SK-N-SH treated with all-trans-retinoic acid at 6 μM for 48 hours (cell line): ENCODE data around the gene ARFGEF3.

Source experiments
- ATAC-seq: fragments of 200-7000 bp; cut with Tn5 transposase; 3 replicates; pipeline ENCODE4 v1.9.1; 2020; ENCODE audit warnings: mild to moderate bottlenecking, moderate library complexity
- ARNTL ChIP-seq: fragments of 450-650 bp; formaldehyde crosslinking; IDR thresholded peaks from 2 replicates; pipeline ENCODE4 v1.5.0; 2020; ENCODE audit warnings: low read depth, mild to moderate bottlenecking, moderate library complexity, borderline replicate concordance
- BACH2 ChIP-seq: fragments of 250-450 bp; sonication (Bioruptor Pico); IDR thresholded peaks from 2 replicates; pipeline ENCODE4 v1.9.0; 2021; ENCODE audit warnings: mild to moderate bottlenecking, borderline replicate concordance
- CSDC2 ChIP-seq: fragments of 250-450 bp; sonication (Bioruptor Pico); IDR thresholded peaks from 2 replicates; pipeline ENCODE4 v1.5.0; 2020; ENCODE audit warnings: mild to moderate bottlenecking, moderate library complexity
- ESRRG ChIP-seq: fragments of 250-450 bp; sonication (Bioruptor Pico); IDR thresholded peaks from 2 replicates; pipeline ENCODE4 v1.6.1; 2021; ENCODE audit warnings: mild to moderate bottlenecking
- GLIS3 ChIP-seq: fragments of 250-450 bp; sonication (Bioruptor Pico); IDR thresholded peaks from 2 replicates; pipeline ENCODE4 v1.5.0; 2020; ENCODE audit warnings: mild to moderate bottlenecking, moderate library complexity
- ISL1 ChIP-seq: fragments of 250-450 bp; sonication (Bioruptor Pico); IDR thresholded peaks from 2 replicates; pipeline ENCODE4 v2.1.2; 2022; ENCODE audit warnings: mild to moderate bottlenecking, moderate library complexity
- OSR1 ChIP-seq: fragments of 250-450 bp; sonication (Bioruptor Pico); IDR thresholded peaks from 2 replicates; pipeline ENCODE4 v1.8.0; 2022; ENCODE audit warnings: moderate library complexity, mild to moderate bottlenecking, inconsistent platforms
- PPARA ChIP-seq: fragments of 250-450 bp; sonication (Bioruptor Pico); IDR thresholded peaks from 2 replicates; pipeline ENCODE4 v1.5.0; 2020; ENCODE audit warnings: mild to moderate bottlenecking, borderline replicate concordance
- SNAI2 ChIP-seq: fragments of 250-450 bp; sonication (Bioruptor Pico); IDR thresholded peaks from 2 replicates; pipeline ENCODE4 v1.5.0; 2020; ENCODE audit warnings: mild to moderate bottlenecking, moderate library complexity
- TCF4 ChIP-seq: fragments of 250-450 bp; sonication (Bioruptor Pico); IDR thresholded peaks from 2 replicates; pipeline ENCODE4 v1.8.0; 2021; ENCODE audit warnings: mild to moderate bottlenecking, moderate library complexity, borderline replicate concordance
- TOX ChIP-seq: fragments of 250-450 bp; sonication (Bioruptor Pico); IDR thresholded peaks from 2 replicates; pipeline ENCODE4 v1.8.0; 2021; ENCODE audit warnings: mild to moderate bottlenecking, moderate library complexity, borderline replicate concordance
- ZC3H10 ChIP-seq: fragments of 250-450 bp; sonication (Bioruptor Pico); IDR thresholded peaks from 2 replicates; pipeline ENCODE4 v1.5.1; 2021; ENCODE audit warnings: mild to moderate bottlenecking, moderate library complexity
- ZFP3 ChIP-seq: fragments of 250-450 bp; sonication (Bioruptor Pico); IDR thresholded peaks from 2 replicates; pipeline ENCODE4 v1.5.0; 2020; ENCODE audit warnings: mild to moderate bottlenecking, moderate library complexity
- ZFP30 ChIP-seq: fragments of 450-650 bp; formaldehyde crosslinking; IDR thresholded peaks from 2 replicates; pipeline ENCODE4 v1.5.0; 2022; ENCODE audit warnings: mild to moderate bottlenecking, moderate library complexity
- ZNF565 ChIP-seq: fragments of 450-650 bp; formaldehyde crosslinking; conservative IDR thresholded peaks from 2 replicates; pipeline ENCODE4 v1.5.0; 2020; ENCODE audit warnings: low read depth, mild to moderate bottlenecking, moderate library complexity
- ZNF70 ChIP-seq: fragments of 450-650 bp; formaldehyde crosslinking; IDR thresholded peaks from 2 replicates; pipeline ENCODE4 v1.5.0; 2020; ENCODE audit warnings: mild to moderate bottlenecking, moderate library complexity
- TF ChIP-seq, protein P1 (sequence below): fragments of 250-450 bp; sonication (Bioruptor Pico); IDR thresholded peaks from 2 replicates; pipeline ENCODE4 v1.5.1; 2020; ENCODE audit warnings: low read depth, mild to moderate bottlenecking, moderate library complexity
- TF ChIP-seq, protein P2 (sequence below): fragments of 250-450 bp; sonication (Bioruptor Pico); IDR thresholded peaks from 2 replicates; pipeline ENCODE4 v1.5.1; 2021; ENCODE audit warnings: mild to moderate bottlenecking, moderate library complexity
- TF ChIP-seq, protein P3 (sequence below): fragments of 250-450 bp; sonication (Bioruptor Pico); IDR thresholded peaks from 2 replicates; pipeline ENCODE4 v1.8.0; 2020; ENCODE audit warnings: mild to moderate bottlenecking, moderate library complexity, borderline replicate concordance
- TF ChIP-seq, protein P4 (sequence below): fragments of 250-450 bp; sonication (Bioruptor Pico); IDR thresholded peaks from 2 replicates; pipeline ENCODE4 v1.8.0; 2021; ENCODE audit warnings: low read depth, mild to moderate bottlenecking, moderate library complexity, borderline replicate concordance
- TF ChIP-seq, protein P5 (sequence below): fragments of 250-450 bp; sonication (Bioruptor Pico); IDR thresholded peaks from 2 replicates; pipeline ENCODE4 v1.5.0; 2020; ENCODE audit warnings: mild to moderate bottlenecking, moderate library complexity

ARFGEF3 gene

DNA sequence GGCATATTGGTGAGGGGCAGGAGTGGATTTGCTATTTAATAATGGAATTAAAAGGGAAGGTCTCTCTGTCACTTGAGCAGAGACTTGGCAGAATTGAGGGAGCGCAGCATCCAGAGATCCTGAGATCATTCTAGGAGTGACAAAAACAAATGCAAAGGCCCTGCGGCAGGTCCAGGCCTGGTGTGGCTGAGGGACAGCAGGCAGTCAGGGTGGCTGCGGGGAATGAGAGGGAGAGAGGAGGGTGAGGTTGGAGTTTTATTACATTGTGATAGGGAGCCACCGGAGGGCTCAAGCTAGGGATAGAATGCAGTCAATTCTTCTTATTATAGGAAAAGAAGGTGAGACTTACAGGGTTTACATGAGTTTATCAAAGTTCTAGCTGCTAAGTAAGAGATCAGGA lies 116.1 kb downstream of the ARFGEF3 start:
- TF ChIP-seq BACH2 (no peak), TCF4 (CRISPR knock-in tag) (no peak), ZFP30 (no peak), CSDC2 (CRISPR knock-in tag) (no peak), OSR1 (no peak), ZC3H10 (CRISPR knock-in tag) (no peak), ZNF565 (CRISPR knock-in tag) (no peak), GLIS3 (CRISPR knock-in tag) (no peak), TOX (CRISPR knock-in tag) (no peak), SNAI2 (CRISPR knock-in tag) (no peak)
- TF ChIP-seq, protein P1, sequence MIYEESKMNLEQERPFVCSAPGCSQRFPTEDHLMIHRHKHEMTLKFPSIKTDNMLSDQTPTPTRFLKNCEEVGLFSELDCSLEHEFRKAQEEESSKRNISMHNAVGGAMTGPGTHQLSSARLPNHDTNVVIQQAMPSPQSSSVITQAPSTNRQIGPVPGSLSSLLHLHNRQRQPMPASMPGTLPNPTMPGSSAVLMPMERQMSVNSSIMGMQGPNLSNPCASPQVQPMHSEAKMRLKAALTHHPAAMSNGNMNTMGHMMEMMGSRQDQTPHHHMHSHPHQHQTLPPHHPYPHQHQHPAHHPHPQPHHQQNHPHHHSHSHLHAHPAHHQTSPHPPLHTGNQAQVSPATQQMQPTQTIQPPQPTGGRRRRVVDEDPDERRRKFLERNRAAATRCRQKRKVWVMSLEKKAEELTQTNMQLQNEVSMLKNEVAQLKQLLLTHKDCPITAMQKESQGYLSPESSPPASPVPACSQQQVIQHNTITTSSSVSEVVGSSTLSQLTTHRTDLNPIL (CRISPR knock-in tag): no peak
- TF ChIP-seq, all 23 proteins: peak for 0
- ATAC-seq: no peak

DNA sequence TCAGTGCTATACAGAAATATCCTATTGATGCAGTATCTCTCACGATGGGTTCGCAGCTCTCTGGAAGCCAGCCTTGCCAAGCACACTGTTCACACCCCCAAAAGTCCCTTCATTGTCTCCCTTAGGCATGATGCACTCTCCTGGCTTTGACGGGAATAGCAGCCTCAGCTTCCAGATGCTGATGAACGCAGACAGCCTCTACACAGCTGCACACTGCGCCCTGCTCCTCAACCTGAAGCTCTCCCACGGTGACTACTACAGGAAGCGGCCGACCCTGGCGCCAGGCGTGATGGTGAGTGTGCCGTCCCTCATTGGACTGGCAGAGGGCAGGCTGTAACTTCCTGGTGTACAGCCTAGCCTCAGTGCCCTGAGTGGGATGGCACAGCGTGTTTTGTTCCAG lies 116.6 kb downstream of the ARFGEF3 start:
- peak; percentile 51 for ATAC-seq
- TF ChIP-seq, protein P2, sequence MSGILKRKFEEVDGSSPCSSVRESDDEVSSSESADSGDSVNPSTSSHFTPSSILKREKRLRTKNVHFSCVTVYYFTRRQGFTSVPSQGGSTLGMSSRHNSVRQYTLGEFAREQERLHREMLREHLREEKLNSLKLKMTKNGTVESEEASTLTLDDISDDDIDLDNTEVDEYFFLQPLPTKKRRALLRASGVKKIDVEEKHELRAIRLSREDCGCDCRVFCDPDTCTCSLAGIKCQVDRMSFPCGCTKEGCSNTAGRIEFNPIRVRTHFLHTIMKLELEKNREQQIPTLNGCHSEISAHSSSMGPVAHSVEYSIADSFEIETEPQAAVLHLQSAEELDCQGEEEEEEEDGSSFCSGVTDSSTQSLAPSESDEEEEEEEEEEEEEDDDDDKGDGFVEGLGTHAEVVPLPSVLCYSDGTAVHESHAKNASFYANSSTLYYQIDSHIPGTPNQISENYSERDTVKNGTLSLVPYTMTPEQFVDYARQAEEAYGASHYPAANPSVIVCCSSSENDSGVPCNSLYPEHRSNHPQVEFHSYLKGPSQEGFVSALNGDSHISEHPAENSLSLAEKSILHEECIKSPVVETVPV: no peak
- TF ChIP-seq ZNF70 (no peak), ARNTL (CRISPR knock-in tag) (no peak)
- TF ChIP-seq, protein P3, sequence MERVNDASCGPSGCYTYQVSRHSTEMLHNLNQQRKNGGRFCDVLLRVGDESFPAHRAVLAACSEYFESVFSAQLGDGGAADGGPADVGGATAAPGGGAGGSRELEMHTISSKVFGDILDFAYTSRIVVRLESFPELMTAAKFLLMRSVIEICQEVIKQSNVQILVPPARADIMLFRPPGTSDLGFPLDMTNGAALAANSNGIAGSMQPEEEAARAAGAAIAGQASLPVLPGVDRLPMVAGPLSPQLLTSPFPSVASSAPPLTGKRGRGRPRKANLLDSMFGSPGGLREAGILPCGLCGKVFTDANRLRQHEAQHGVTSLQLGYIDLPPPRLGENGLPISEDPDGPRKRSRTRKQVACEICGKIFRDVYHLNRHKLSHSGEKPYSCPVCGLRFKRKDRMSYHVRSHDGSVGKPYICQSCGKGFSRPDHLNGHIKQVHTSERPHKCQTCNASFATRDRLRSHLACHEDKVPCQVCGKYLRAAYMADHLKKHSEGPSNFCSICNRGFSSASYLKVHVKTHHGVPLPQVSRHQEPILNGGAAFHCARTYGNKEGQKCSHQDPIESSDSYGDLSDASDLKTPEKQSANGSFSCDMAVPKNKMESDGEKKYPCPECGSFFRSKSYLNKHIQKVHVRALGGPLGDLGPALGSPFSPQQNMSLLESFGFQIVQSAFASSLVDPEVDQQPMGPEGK: no peak

DNA sequence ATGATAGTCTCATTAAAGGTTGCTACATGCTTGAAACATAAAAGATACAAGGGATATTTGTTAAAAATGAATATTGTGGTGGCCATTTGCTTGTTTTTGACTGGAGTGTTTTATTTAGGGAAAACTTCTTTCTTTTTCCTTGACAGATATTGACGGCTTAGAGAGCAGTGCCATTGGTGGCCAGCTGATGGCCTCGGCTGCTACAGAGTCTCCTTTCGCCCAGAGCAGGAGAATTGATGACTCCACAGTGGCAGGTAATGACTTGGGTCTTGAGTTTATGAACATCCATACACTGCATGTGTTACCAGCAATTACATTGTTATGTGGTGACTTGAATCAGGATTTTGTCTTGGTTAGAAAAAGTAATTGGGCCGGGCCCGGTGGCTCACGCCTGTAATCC lies 124.1 kb downstream of the ARFGEF3 start:
- TF ChIP-seq, protein P3: no peak
- no peak for ATAC-seq

DNA sequence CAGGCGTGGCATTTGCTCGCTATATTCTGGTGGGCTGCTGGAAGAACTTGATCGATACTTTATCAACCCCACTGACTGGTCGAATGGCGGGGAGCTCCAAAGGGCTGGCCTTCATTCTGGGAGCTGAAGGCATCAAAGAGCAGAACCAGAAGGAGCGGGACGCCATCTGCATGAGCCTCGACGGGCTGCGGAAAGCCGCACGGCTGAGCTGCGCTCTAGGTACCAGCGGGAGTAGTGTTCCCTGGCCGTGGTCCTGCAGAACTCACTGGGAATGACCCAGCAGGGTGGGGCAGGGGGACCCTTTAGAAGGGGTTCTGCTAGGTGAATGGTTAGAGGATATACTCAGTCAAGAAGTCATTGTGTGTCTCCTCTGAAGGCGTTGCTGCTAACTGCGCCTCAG lies 125.0 kb downstream of the ARFGEF3 start:
- no peak for ATAC-seq
- TF ChIP-seq ZNF565 (CRISPR knock-in tag): no peak
- no peak for TF ChIP-seq ISL1 (CRISPR knock-in tag)
- TF ChIP-seq OSR1: no peak
- TF ChIP-seq PPARA (CRISPR knock-in tag): no peak
- TF ChIP-seq ZFP3 (CRISPR knock-in tag): no peak
- TF ChIP-seq, protein P4, sequence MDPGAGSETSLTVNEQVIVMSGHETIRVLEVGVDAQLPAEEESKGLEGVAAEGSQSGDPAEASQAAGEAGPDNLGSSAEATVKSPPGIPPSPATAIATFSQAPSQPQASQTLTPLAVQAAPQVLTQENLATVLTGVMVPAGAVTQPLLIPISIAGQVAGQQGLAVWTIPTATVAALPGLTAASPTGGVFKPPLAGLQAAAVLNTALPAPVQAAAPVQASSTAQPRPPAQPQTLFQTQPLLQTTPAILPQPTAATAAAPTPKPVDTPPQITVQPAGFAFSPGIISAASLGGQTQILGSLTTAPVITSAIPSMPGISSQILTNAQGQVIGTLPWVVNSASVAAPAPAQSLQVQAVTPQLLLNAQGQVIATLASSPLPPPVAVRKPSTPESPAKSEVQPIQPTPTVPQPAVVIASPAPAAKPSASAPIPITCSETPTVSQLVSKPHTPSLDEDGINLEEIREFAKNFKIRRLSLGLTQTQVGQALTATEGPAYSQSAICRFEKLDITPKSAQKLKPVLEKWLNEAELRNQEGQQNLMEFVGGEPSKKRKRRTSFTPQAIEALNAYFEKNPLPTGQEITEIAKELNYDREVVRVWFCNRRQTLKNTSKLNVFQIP: no peak
- no peak for TF ChIP-seq CSDC2 (CRISPR knock-in tag)
- TF ChIP-seq SNAI2 (CRISPR knock-in tag): no peak
- no peak for TF ChIP-seq ESRRG
- no peak for TF ChIP-seq ZNF70
- no peak for TF ChIP-seq ZFP30
- no peak for TF ChIP-seq GLIS3 (CRISPR knock-in tag)
- TF ChIP-seq BACH2: no peak
- TF ChIP-seq, protein P5, sequence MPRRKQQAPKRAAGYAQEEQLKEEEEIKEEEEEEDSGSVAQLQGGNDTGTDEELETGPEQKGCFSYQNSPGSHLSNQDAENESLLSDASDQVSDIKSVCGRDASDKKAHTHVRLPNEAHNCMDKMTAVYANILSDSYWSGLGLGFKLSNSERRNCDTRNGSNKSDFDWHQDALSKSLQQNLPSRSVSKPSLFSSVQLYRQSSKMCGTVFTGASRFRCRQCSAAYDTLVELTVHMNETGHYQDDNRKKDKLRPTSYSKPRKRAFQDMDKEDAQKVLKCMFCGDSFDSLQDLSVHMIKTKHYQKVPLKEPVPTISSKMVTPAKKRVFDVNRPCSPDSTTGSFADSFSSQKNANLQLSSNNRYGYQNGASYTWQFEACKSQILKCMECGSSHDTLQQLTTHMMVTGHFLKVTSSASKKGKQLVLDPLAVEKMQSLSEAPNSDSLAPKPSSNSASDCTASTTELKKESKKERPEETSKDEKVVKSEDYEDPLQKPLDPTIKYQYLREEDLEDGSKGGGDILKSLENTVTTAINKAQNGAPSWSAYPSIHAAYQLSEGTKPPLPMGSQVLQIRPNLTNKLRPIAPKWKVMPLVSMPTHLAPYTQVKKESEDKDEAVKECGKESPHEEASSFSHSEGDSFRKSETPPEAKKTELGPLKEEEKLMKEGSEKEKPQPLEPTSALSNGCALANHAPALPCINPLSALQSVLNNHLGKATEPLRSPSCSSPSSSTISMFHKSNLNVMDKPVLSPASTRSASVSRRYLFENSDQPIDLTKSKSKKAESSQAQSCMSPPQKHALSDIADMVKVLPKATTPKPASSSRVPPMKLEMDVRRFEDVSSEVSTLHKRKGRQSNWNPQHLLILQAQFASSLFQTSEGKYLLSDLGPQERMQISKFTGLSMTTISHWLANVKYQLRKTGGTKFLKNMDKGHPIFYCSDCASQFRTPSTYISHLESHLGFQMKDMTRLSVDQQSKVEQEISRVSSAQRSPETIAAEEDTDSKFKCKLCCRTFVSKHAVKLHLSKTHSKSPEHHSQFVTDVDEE: no peak
- TF ChIP-seq TOX (CRISPR knock-in tag): no peak
- TF ChIP-seq, protein P1 (CRISPR knock-in tag): no peak
